Caco-2 (cell line): ENCODE data around the gene KRTAP13-2. TPM values are rescaled to one million over a fixed set of nuclear protein-coding genes. Genes with fewer than 3 reads are reported as not detected.

Source experiments
- Bru-seq: library from RNA; stranded (reverse); fragments of 400-500 nt; gene quantifications from one replicate; lab custom pipeline; 2021; lab: Mats Ljungman, UMichigan
- BruChase-seq, 2 experiments: library from RNA; stranded (reverse); fragments of 400-500 nt; gene quantifications; one replicate each; lab custom pipeline; 2021; lab: Mats Ljungman, UMichigan
- BruUV-seq: library from RNA; stranded (reverse); fragments of 400-500 nt; replicated peaks from 2 replicates; lab custom pipeline; 2021; lab: Mats Ljungman, UMichigan
- CTCF ChIA-PET: fragments of 300-600 bp; sonication (Branson Sonifier 250); formaldehyde crosslinking; loops from one replicate; lab custom pipeline; 2022; ENCODE audit warnings: antibody characterized with exemption; lab: Charles Lee
- POLR2A ChIA-PET: fragments of 300-600 bp; sonication (Branson Sonifier 250); formaldehyde crosslinking; loops from one replicate; lab custom pipeline; 2022; ENCODE audit warnings: antibody characterized with exemption; lab: Charles Lee
- DNase-seq, 2 experiments: peaks; one replicate each; pipeline versions ENCODE4 v3.0.0 to v3.0.0-alpha.2; 2020 to 2022
- H3K27me3 ChIP-seq: replicated peaks from 2 replicates; pipeline ENCODE4 v1.6.0; 2011; ENCODE audit warnings: low read length; ENCODE audit not compliant: control insufficient read depth, insufficient read depth
- H3K36me3 ChIP-seq: 2 replicates; pipeline ENCODE4 v1.5.1; 2011; ENCODE audit warnings: low read length; ENCODE audit not compliant: control insufficient read depth, insufficient read depth
- H3K4me1 ChIP-seq: fragments of 250-450 bp; sonication (Bioruptor Pico); 2 replicates; pipeline ENCODE4 v1.5.1; 2020; ENCODE audit warnings: mild to moderate bottlenecking
- H3K4me3 ChIP-seq: 2 replicates; pipeline ENCODE4 v1.5.1; 2011; ENCODE audit warnings: low read depth, mild to moderate bottlenecking, control low read depth, low read length
- H3K9me3 ChIP-seq: fragments of 250-450 bp; sonication (Bioruptor Pico); 2 replicates; pipeline ENCODE4 v1.5.1; 2020; ENCODE audit warnings: mild to moderate bottlenecking, moderate library complexity
- H3K27ac Mint-ChIP-seq: one replicate; pipeline ENCODE4 v1.8.0; 2022; ENCODE audit warnings: mixed read lengths; ENCODE audit not compliant: unreplicated experiment
- H3K27me3 Mint-ChIP-seq: one replicate; pipeline ENCODE4 v1.8.0; 2022; ENCODE audit warnings: mixed read lengths; ENCODE audit not compliant: insufficient read depth, unreplicated experiment
- H3K36me3 Mint-ChIP-seq: one replicate; pipeline ENCODE4 v1.8.0; 2022; ENCODE audit warnings: mild to moderate bottlenecking, mixed read lengths; ENCODE audit not compliant: insufficient read depth, unreplicated experiment
- H3K4me1 Mint-ChIP-seq: one replicate; pipeline ENCODE4 v1.8.0; 2022; ENCODE audit warnings: low read depth, mixed read lengths; ENCODE audit not compliant: unreplicated experiment
- H3K4me3 Mint-ChIP-seq: one replicate; pipeline ENCODE4 v1.8.0; 2022; ENCODE audit warnings: mild to moderate bottlenecking, moderate library complexity, mixed read lengths; ENCODE audit not compliant: unreplicated experiment
- H3K9me3 Mint-ChIP-seq: one replicate; pipeline ENCODE4 v1.8.0; 2022; ENCODE audit warnings: mixed read lengths; ENCODE audit not compliant: unreplicated experiment
- CTCF ChIP-seq, 2 experiments: fragments of 200-600 bp in 1 of 2; IDR thresholded peaks; 1 replicate in 1 of 2; 2 replicates in 1 of 2; pipeline versions ENCODE4 v1.5.1 to v1.8.0; 2011 to 2022; ENCODE audit warnings: antibody characterized with exemption in 1 of 2, control low read depth in 1 of 2, inconsistent platforms in 1 of 2, low read depth in 1 of 2, low read length in 1 of 2, mild to moderate bottlenecking in 1 of 2, moderate library complexity in 1 of 2; ENCODE audit not compliant: insufficient read depth in 1 of 2, severe bottlenecking in 1 of 2, unreplicated experiment in 1 of 2
- intact Hi-C: fragments of 100-400 bp; cut with micrococcal nuclease; formaldehyde crosslinking; loops from one replicate; pipeline ENCODE4 v1.10.0; 2022; ENCODE audit not compliant: unreplicated experiment
- long read RNA-seq: library from polyadenylated mRNA; stranded (forward); transcript quantifications from one replicate; pipeline ENCODE4 v2.0.0, GENCODE V29; 2022
- total RNA-seq: library from RNA; stranded (reverse); gene quantifications from 2 replicates; pipeline ENCODE4 v1.2.3, GENCODE V29; 2022

Gene KRTAP13-2
- total RNA-seq (not detected in 2 replicates), Bru-seq, nascent RNA (not detected), BruChase-seq, experiment 1, labeled RNA remaining after a 2-hour chase (not detected), BruChase-seq, experiment 2, labeled RNA remaining after a 6-hour chase (not detected)
- long read RNA-seq = 0 reads

GRCh38 chr21:30372139-30372770 is at the start of gene KRTAP13-2:
TSS of gene KRTAP13-2 (minus strand) at chr21:30372271. CDS start at chr21:30372213, 58 bp downstream.
- H3K4me1 ChIP-seq = no peaks in the 10 kb centered on the region
- Mint-ChIP-seq H3K4me1 (no peaks in the 10 kb centered on the region), H3K27me3 (peaks cover 11% of the 10 kb centered on the region), H3K4me3 (no peak within 1 kb of the TSS), H3K36me3 (no peaks in the 10 kb centered on the region), H3K27ac (no peak within 1 kb of the TSS), H3K9me3 (no peaks in the 10 kb centered on the region)
- H3K27me3 ChIP-seq = no peaks in the 10 kb centered on the region
- ChIA-PET CTCF (no interaction called here), POLR2A (no interaction called here)
- no peak within 1 kb of the TSS for H3K4me3 ChIP-seq
- TF ChIP-seq CTCF (IDR thresholded peaks at IDR 0.05; ENCODE audit: insufficient read depth in 1 of 2, low read depth in 1 of 2, low read length in 1 of 2, severe bottlenecking in 1 of 2, unreplicated experiment in 1 of 2) = no peak
- H3K9me3 ChIP-seq = no peaks in the 10 kb centered on the region
- intact Hi-C loops = no loop called here
- H3K36me3 ChIP-seq = no peaks in the 10 kb centered on the region
- no TSS peak for BruUV-seq
- DNase-seq = no peak

- Mint-ChIP-seq H3K4me1 (no peaks in the 10 kb centered on the region), H3K27ac (no peak overlapping the region), H3K36me3 (no peaks in the 10 kb centered on the region), H3K9me3 (no peaks in the 10 kb centered on the region), H3K4me3 (no peak overlapping the region), H3K27me3 (peaks cover 7% of the 10 kb centered on the region)
- no TSS peak for BruUV-seq
- intact Hi-C loops = no loop called here
- no peaks in the 10 kb centered on the region for H3K36me3 ChIP-seq
- no peaks in the 10 kb centered on the region for H3K9me3 ChIP-seq
- H3K4me3 ChIP-seq = no peak overlapping the region
- no peaks in the 10 kb centered on the region for H3K4me1 ChIP-seq
- DNase-seq = no peak
- H3K27me3 ChIP-seq = no peaks in the 10 kb centered on the region
- no peak for TF ChIP-seq CTCF (IDR thresholded peaks at IDR 0.05; ENCODE audit: insufficient read depth in 1 of 2, low read depth in 1 of 2, low read length in 1 of 2, severe bottlenecking in 1 of 2, unreplicated experiment in 1 of 2)
- ChIA-PET CTCF (no interaction called here), POLR2A (no interaction called here)
These were observed 43.9 kb upstream of the KRTAP13-2 start for GRCh38 chr21:30415993-30416392.

- peaks cover 6% of the 10 kb centered on the region for H3K4me1 Mint-ChIP-seq
- Histone ChIP-seq H3K4me1 (no peaks in the 10 kb centered on the region), H3K9me3 (0 out of 2 replicates have a peak, but pooled peaks cover 3% of the 10 kb centered on the region), H3K36me3 (no peaks in the 10 kb centered on the region), H3K4me3 (no peak overlapping the region), H3K27me3 (no peaks in the 10 kb centered on the region)
- peak; percentile 74 to 86 for DNase-seq
- no peaks in the 10 kb centered on the region for H3K36me3 Mint-ChIP-seq
- POLR2A ChIA-PET = no interaction called here
- H3K4me3 Mint-ChIP-seq = peak overlapping the region; percentile 66
- H3K27ac Mint-ChIP-seq = no peak overlapping the region
- no peaks in the 10 kb centered on the region for H3K9me3 Mint-ChIP-seq
- CTCF ChIA-PET = interaction anchor here (0.8 to 1.1 kb wide), 5 partner anchors 13 to 68 kb away, joined by 3 to 4 read pairs (median 3); partner anchors contain the start of gene KRTAP13-1
- peaks cover 5% of the 10 kb centered on the region for H3K27me3 Mint-ChIP-seq
- no TSS peak for BruUV-seq
- intact Hi-C loops = loop anchor here (1.0 kb wide), 1 partner anchor 68 kb away; no protein-coding TSS in a partner anchor
- peak; percentile 60 to 63 for TF ChIP-seq CTCF (IDR thresholded peaks at IDR 0.05; ENCODE audit: insufficient read depth in 1 of 2, low read depth in 1 of 2, low read length in 1 of 2, severe bottlenecking in 1 of 2, unreplicated experiment in 1 of 2)
These were observed 36.9 kb upstream of the KRTAP13-2 start for GRCh38 chr21:30408782-30409494.
